Duodenal mucosa (tissue), 2 donors: ENCODE data around the gene FREM3.
"Not testable (repeated sequence)": the region's sequence is repeated elsewhere in the genome, so short reads cannot be mapped to it uniquely, and the experiment has no call there.

Experiments used
- H3K27ac ChIP-seq: one replicate; pipeline ENCODE4 v1.7.0; 2013; ENCODE audit warnings: low read depth, low read length
- H3K27me3 ChIP-seq, 2 donors: one replicate each; pipeline ENCODE4 v1.7.0; 2013; ENCODE audit warnings: low read length in 2 of 2, control low read depth in 1 of 2; ENCODE audit not compliant: insufficient read depth in 2 of 2, control insufficient read depth in 1 of 2
- H3K36me3 ChIP-seq, 2 donors: one replicate each; pipeline ENCODE4 v1.7.0; 2013; ENCODE audit warnings: low read length in 2 of 2, control low read depth in 1 of 2; ENCODE audit not compliant: insufficient read depth in 2 of 2, control insufficient read depth in 1 of 2
- H3K4me1 ChIP-seq, 2 donors: one replicate each; pipeline ENCODE4 v1.7.0; 2013; ENCODE audit warnings: low read length in 2 of 2, control low read depth in 1 of 2; ENCODE audit not compliant: insufficient read depth in 2 of 2, control insufficient read depth in 1 of 2
- H3K4me3 ChIP-seq, 2 donors: one replicate each; pipeline ENCODE4 v1.7.0; 2013; ENCODE audit warnings: low read length in 2 of 2, low read depth in 1 of 2
- H3K9ac ChIP-seq, 2 donors: one replicate each; pipeline ENCODE4 v1.7.0; 2013; ENCODE audit warnings: low read length in 2 of 2, low read depth in 1 of 2
- H3K9me3 ChIP-seq, 2 donors: one replicate each; pipeline ENCODE4 v1.7.0; 2013; ENCODE audit warnings: low read length in 2 of 2, control low read depth in 1 of 2; ENCODE audit not compliant: control insufficient read depth in 1 of 2

The FREM3 gene

DNA sequence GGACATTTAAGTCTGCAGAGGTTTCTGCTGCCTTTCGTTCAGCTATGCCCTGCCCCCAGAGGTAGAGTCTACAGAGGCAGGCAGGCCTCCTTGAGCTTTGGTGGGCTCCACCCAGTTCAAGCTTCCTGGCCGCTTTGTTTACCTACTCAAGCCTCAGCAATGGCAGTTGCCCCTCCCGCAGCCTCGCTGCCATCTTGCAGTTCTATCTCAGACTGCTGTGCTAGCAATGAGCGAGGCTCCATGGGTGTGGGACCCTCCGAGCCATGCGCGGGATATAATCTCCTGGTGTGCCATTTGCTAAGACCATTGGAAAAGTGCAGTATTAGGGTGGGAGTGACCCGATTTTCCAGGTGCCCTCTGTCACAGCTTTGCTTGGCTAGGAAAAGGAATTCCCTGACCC, 26.8 kb downstream of the FREM3 start:
- H3K27me3 ChIP-seq, H3K4me3 ChIP-seq, H3K9me3 ChIP-seq, H3K4me1 ChIP-seq, H3K9ac ChIP-seq, H3K36me3 ChIP-seq, H3K27ac ChIP-seq: not testable (repeated sequence)

DNA sequence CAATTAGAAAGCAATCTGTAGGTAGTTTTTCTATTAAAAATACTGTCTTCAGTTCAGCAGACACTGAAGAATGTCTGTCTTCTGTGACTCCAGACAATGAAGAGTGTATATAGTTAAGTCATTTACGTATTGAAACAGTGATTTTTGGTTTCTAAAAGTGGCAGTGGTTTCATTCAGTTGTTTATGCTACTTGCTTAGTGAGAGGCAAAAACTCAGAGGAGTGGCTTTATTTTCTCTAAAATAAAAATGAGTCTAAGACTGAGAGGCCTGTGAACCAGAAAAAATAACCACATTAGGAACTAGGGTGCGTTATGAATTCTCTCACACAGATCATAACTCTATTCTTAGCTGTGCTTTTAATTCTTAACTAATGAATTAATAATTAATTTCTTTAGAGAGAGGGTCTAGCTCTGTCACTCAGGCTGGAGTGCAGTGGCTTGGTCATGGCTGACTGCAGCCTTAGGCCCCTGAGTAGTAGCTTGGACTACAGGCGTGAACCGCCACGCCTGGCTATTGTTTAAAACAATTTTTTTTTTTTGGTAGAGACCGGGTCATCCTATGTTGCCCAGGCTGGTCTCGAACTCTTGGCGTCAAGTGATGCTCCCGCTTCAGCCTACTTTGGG, 31.4 kb downstream of the FREM3 start:
- H3K9me3 ChIP-seq: no peaks in the 10 kb centered on the region
- H3K27me3 ChIP-seq: no peaks in the 10 kb centered on the region
- no peak overlapping the region for H3K9ac ChIP-seq
- H3K36me3 ChIP-seq: no peaks in the 10 kb centered on the region
- no peak overlapping the region for H3K27ac ChIP-seq
- H3K4me1 ChIP-seq: no peaks in the 10 kb centered on the region
- no peak overlapping the region for H3K4me3 ChIP-seq

DNA sequence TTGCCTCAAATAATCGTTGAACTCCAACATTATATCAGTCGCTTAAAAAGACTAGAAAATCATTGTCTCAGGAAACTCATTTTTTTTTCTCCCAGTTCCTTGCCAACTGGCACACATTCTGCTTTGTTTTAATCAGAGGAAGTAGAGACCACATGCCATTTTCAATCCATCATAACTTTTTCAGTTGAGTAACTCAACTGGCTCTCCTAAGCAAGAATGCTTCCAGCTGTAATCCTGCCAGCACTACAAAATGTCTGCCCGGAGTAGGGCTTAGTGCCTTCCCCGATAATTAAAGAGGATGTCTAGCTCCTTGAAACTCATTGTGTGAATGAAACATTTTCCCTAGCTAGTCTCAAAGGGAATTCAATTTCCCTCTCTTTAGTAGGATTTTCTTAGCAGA, 33.0 kb downstream of the FREM3 start:
- no peak overlapping the region for H3K4me3 ChIP-seq
- no peaks in the 10 kb centered on the region for H3K27me3 ChIP-seq
- no peaks in the 10 kb centered on the region for H3K9me3 ChIP-seq
- H3K36me3 ChIP-seq: no peaks in the 10 kb centered on the region
- H3K9ac ChIP-seq: no peak overlapping the region
- H3K4me1 ChIP-seq: no peaks in the 10 kb centered on the region
- no peak overlapping the region for H3K27ac ChIP-seq

DNA sequence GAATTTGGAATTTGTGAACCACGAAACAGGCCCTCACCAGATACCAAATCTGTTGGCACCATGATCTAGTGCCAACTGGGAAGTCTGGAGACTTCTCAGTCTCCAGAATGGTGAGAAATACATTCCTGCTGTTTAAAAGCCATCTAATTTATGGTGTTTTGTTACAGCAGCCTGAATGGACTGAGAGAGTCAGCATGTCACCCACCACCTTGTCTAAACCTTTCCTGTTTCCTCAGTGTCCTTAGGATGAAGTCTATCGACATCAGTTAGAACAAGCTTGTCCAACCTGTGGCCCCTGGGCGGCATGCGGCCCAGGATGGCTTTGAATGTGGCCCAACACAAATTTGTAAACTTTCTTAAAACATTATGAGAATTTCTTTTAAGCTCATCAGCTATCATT, 42.1 kb downstream of the FREM3 start:
- H3K36me3 ChIP-seq: no peaks in the 10 kb centered on the region
- H3K27me3 ChIP-seq: no peaks in the 10 kb centered on the region
- no peak overlapping the region for H3K9ac ChIP-seq
- H3K9me3 ChIP-seq: no peaks in the 10 kb centered on the region
- H3K27ac ChIP-seq: no peak overlapping the region
- no peaks in the 10 kb centered on the region for H3K4me1 ChIP-seq
- H3K4me3 ChIP-seq: no peak overlapping the region

DNA sequence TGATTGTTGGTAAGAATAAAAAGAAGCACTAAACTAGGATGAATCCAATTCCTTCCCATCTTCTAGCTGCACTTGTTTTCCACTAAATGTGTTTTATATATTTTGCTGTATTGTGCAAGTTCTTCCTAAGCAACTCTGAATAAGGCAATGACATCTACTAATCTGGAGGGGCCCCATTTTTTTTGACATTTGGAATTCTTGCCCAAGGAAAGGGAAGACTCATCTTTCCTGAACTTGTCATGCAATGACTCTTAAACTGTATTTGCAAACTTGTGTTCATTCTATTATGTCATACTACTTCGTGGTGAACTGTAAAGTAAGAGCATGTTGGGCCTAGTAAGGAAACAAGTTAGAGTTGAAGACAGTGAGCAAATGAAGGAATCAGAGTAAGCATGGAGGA, 45.9 kb downstream of the FREM3 start:
- H3K4me1 ChIP-seq: no peaks in the 10 kb centered on the region
- H3K4me3 ChIP-seq: no peak overlapping the region
- no peak overlapping the region for H3K9ac ChIP-seq
- no peaks in the 10 kb centered on the region for H3K36me3 ChIP-seq
- H3K9me3 ChIP-seq: no peaks in the 10 kb centered on the region
- no peaks in the 10 kb centered on the region for H3K27me3 ChIP-seq
- H3K27ac ChIP-seq: no peak overlapping the region

DNA sequence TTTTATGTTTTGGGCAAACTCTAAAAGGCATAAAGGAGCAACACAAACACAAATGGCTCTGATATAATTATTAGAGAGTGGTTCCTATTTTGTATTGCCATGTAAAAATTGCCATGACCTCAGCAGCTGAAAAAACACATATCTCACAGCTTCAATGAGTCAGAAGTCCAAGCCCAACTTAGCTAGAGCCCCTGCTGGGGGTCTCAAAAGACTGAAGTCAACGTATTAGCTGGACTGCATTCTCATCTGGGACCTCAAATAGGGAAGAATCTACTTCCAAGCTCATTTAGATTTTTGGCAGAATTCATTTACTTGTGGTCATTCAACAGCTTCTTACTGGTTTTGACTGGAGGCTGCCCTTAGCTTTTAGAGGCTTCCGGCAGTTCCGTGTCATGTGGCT, 47.4 kb downstream of the FREM3 start:
- no peaks in the 10 kb centered on the region for H3K36me3 ChIP-seq
- no peak overlapping the region for H3K27ac ChIP-seq
- no peak overlapping the region for H3K4me3 ChIP-seq
- H3K4me1 ChIP-seq: no peaks in the 10 kb centered on the region
- no peak overlapping the region for H3K9ac ChIP-seq
- H3K27me3 ChIP-seq: no peaks in the 10 kb centered on the region
- H3K9me3 ChIP-seq: no peaks in the 10 kb centered on the region

DNA sequence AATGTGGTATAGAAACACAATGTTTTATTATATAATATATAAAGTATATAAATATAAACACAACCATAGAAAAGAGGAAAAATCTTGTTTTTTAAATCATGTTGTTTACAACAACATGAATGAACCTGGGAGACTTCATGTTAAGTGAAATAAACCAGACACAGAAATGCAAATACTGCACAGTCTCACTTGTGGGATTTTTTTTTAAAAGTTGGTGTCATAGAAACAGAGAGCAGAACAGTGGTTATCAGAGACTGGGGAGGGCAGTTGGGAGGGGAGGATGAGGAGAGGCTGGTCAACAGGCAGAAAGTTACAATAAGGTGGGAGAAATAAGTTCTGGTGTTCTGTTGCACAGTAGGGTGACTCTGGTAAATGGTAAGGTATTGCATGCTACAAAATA, 57.1 kb downstream of the FREM3 start:
- Histone ChIP-seq H3K27me3 (no peaks in the 10 kb centered on the region), H3K36me3 (no peaks in the 10 kb centered on the region), H3K27ac (no peak overlapping the region), H3K9me3 (peaks cover 0 to 5% of the 10 kb centered on the region in 2 donors), H3K4me3 (no peak overlapping the region), H3K9ac (no peak overlapping the region), H3K4me1 (no peaks in the 10 kb centered on the region)

DNA sequence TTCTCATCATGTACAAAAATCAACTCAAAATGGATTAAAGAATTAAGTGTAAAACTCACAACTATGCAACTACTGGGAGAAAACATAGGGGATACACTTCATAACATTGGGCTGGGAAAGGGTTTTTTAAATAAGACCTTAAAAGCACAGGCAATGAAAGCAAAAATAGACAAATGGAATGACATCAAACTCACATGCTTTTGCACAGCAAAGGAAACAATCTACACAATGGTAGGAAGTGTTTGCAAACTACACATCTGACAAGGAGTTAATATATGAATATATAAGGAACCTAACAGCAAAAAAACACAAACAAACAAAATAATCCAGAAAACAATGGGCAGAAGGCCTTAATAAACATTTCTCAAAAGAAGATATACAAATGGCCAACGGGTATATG, 57.9 kb downstream of the FREM3 start:
- Histone ChIP-seq H3K4me3 (no peak overlapping the region), H3K4me1 (no peaks in the 10 kb centered on the region), H3K9ac (no peak overlapping the region), H3K27ac (no peak overlapping the region), H3K36me3 (no peaks in the 10 kb centered on the region), H3K27me3 (no peaks in the 10 kb centered on the region), H3K9me3 (peaks cover 0 to 4% of the 10 kb centered on the region in 2 donors)

DNA sequence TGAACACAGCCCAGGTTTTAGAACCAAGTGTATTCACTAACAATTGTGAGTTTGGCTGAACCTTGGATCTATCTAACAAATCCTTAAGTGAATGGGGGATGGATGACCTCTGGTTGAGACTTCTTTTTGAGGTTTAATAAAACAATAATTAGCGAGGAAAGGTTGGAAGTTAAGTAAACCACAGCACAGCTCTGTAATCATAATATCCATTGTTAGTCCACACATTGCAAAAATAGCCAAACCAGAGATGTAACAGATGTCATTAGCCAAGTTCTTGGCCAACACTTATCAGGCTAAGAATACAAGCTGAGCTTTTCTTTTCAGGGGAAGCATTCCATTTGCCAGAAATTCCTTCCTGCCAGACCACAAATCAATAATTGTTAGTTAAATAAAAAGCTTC, 59.1 kb downstream of the FREM3 start:
- no peaks in the 10 kb centered on the region for H3K4me1 ChIP-seq
- no peaks in the 10 kb centered on the region for H3K9me3 ChIP-seq
- no peak overlapping the region for H3K4me3 ChIP-seq
- no peaks in the 10 kb centered on the region for H3K36me3 ChIP-seq
- no peak overlapping the region for H3K27ac ChIP-seq
- H3K9ac ChIP-seq: no peak overlapping the region
- no peaks in the 10 kb centered on the region for H3K27me3 ChIP-seq

DNA sequence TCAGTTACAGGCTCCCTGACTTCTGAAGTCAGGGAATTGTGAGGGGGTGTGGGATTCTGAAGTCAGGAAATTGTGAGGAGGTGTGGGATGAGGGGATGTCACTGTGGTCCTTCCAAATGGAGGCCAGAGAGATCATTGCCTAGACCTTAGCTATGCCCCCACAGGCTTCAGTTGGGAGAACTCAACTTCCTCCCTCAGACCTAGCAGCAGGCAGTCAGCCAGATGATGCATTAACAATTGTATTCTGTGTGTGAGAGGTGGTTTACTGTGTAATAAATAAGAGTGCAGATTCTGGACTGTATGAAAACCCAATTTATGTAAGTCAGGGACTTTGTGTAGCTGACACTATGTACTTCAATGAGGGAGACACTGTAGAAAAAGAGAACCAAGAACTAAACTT, 65.7 kb downstream of the FREM3 start:
- Histone ChIP-seq H3K4me1 (no peaks in the 10 kb centered on the region), H3K9ac (no peak overlapping the region), H3K27ac (no peak overlapping the region), H3K36me3 (no peaks in the 10 kb centered on the region), H3K4me3 (no peak overlapping the region), H3K9me3 (no peaks in the 10 kb centered on the region), H3K27me3 (no peaks in the 10 kb centered on the region)

DNA sequence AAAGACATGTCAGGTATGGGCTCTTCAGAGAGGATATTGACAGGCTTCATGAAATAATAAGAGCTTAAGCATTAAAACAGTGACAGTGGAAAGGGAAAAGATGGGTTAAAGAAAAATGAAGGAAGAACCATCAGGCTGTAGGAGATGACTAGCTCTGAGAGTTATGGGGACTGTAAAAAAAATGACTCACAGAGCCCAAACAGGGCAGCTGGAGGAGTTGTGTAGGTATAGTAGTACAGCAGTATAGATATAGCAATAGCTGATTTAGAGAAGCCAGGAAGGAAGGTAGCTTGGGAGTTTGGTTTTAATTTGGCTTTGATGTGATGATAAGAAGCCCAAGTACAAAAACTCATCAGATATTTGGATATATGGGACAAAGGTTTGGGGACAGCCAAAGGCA, 66.6 kb downstream of the FREM3 start:
- no peak overlapping the region for H3K9ac ChIP-seq
- no peak overlapping the region for H3K4me3 ChIP-seq
- no peaks in the 10 kb centered on the region for H3K9me3 ChIP-seq
- H3K27me3 ChIP-seq: no peaks in the 10 kb centered on the region
- H3K36me3 ChIP-seq: no peaks in the 10 kb centered on the region
- no peaks in the 10 kb centered on the region for H3K4me1 ChIP-seq
- H3K27ac ChIP-seq: no peak overlapping the region
